HTERT RPE-1 (cell line): ENCODE data around the gene RPAP3.

ENCODE experiments used
- in situ Hi-C: fragments of 300-500 bp; cut with MboI; formaldehyde crosslinking; loops from 4 replicates; pipeline ENCODE4 v1.14.3; 2020; ENCODE audit warnings: low sequenced_read_pairs

The RPAP3 gene

GRCh38 chr12:47743311-47743860 is 37.6 kb upstream of the RPAP3 start:
- in situ Hi-C loops, result no loop called here

GRCh38 chr12:47742253-47742825 is 36.5 kb upstream of the RPAP3 start:
- in situ Hi-C loops, result no loop called here

GRCh38 chr12:47741340-47741703 is 35.5 kb upstream of the RPAP3 start:
- in situ Hi-C loops, result no loop called here

- in situ Hi-C loops, result no loop called here
Measured at GRCh38 chr12:47740606-47741339, 34.9 kb upstream of the RPAP3 start.

- in situ Hi-C loops, result no loop called here
Measured at GRCh38 chr12:47739979-47740378, 34.1 kb upstream of the RPAP3 start.

- in situ Hi-C loops, result no loop called here
Measured at GRCh38 chr12:47739297-47739696, 33.5 kb upstream of the RPAP3 start.

GRCh38 chr12:47737936-47738594 is 32.2 kb upstream of the RPAP3 start:
- in situ Hi-C loops, result no loop called here

- in situ Hi-C loops, result no loop called here
Measured at GRCh38 chr12:47736877-47737676, 31.2 kb upstream of the RPAP3 start.

GRCh38 chr12:47736216-47736615 is 30.4 kb upstream of the RPAP3 start:
- in situ Hi-C loops, result no loop called here

- in situ Hi-C loops, result no loop called here
Measured at GRCh38 chr12:47735649-47736048, 29.8 kb upstream of the RPAP3 start.

- in situ Hi-C loops, result no loop called here
Measured at GRCh38 chr12:47734725-47735480, 29.1 kb upstream of the RPAP3 start.

- in situ Hi-C loops, result no loop called here
Measured at GRCh38 chr12:47733142-47733541, 27.3 kb upstream of the RPAP3 start.

GRCh38 chr12:47732504-47732903 is 26.7 kb upstream of the RPAP3 start:
- in situ Hi-C loops, result no loop called here

GRCh38 chr12:47731723-47732122 is 25.9 kb upstream of the RPAP3 start:
- in situ Hi-C loops, result no loop called here

GRCh38 chr12:47730341-47730744 is 24.5 kb upstream of the RPAP3 start:
- in situ Hi-C loops, result no loop called here

GRCh38 chr12:47729233-47729632 is 23.4 kb upstream of the RPAP3 start:
- in situ Hi-C loops, result no loop called here

GRCh38 chr12:47725893-47726292 is 20.1 kb upstream of the RPAP3 start:
- in situ Hi-C loops, result no loop called here

- in situ Hi-C loops, result no loop called here
Measured at GRCh38 chr12:47725091-47725772, 19.4 kb upstream of the RPAP3 start, which contains the start of gene ENDOU. TSS of gene ENDOU (minus strand) at chr12:47725490. CDS start at chr12:47725413, 77 bp downstream.

GRCh38 chr12:47722941-47723631 is 17.3 kb upstream of the RPAP3 start:
- in situ Hi-C loops, result no loop called here
